Activated CD8-positive, alpha-beta T cell treated with anti-CD3 and anti-CD28 coated beads for 36 hours (primary cell): ENCODE data around the gene PRPH2. TPM values are rescaled to one million over a fixed set of nuclear protein-coding genes. Genes with fewer than 3 reads are reported as not detected.

Experiments
- ATAC-seq: fragments of 200-7000 bp; cut with Tn5 transposase; one replicate; pipeline ENCODE4 v1.10.0; 2021; ENCODE audit warnings: mild to moderate bottlenecking, moderate library complexity
- CTCF ChIA-PET: fragments of 350-600 bp; sonication (Branson Sonifier 250); formaldehyde crosslinking; loops from one replicate; lab custom pipeline; 2021; ENCODE audit warnings: antibody characterized with exemption; lab: Charles Lee
- POLR2A ChIA-PET: fragments of 350-600 bp; sonication (Branson Sonifier 250); formaldehyde crosslinking; loops from one replicate; lab custom pipeline; 2021; ENCODE audit warnings: antibody characterized with exemption; lab: Charles Lee
- DNase-seq: peaks from one replicate; pipeline ENCODE4 v3.0.0-alpha.2; 2020
- H3K27ac Mint-ChIP-seq: one replicate; pipeline ENCODE4 v1.8.0; 2021; ENCODE audit warnings: mild to moderate bottlenecking, mixed read lengths
- H3K27me3 Mint-ChIP-seq: one replicate; pipeline ENCODE4 v1.8.0; 2021; ENCODE audit warnings: mixed read lengths
- H3K36me3 Mint-ChIP-seq: one replicate; pipeline ENCODE4 v1.8.0; 2021; ENCODE audit warnings: low read depth, mixed read lengths
- H3K4me1 Mint-ChIP-seq: one replicate; pipeline ENCODE4 v1.8.0; 2021; ENCODE audit warnings: low read depth, mixed read lengths
- H3K4me3 Mint-ChIP-seq: one replicate; pipeline ENCODE4 v1.8.0; 2021; ENCODE audit warnings: mild to moderate bottlenecking, moderate library complexity, mixed read lengths
- H3K9me3 Mint-ChIP-seq: one replicate; pipeline ENCODE4 v1.8.0; 2021; ENCODE audit warnings: mixed read lengths
- intact Hi-C: fragments of 100-400 bp; cut with micrococcal nuclease; formaldehyde crosslinking; loops from one replicate; pipeline ENCODE4 v1.10.0; 2022
- total RNA-seq, 2 experiments: library from RNA; stranded (reverse); gene quantifications; one replicate each; pipeline ENCODE4 v1.2.3, GENCODE V29; 2021
- TF ChIP-seq, protein P1 (sequence below): fragments of 200-600 bp; IDR thresholded peaks from one replicate; pipeline ENCODE4 v1.8.0; 2022; ENCODE audit warnings: antibody characterized with exemption, mild to moderate bottlenecking

The PRPH2 gene
- total RNA-seq, 2 experiments from 2014 or later = not detected

DNA sequence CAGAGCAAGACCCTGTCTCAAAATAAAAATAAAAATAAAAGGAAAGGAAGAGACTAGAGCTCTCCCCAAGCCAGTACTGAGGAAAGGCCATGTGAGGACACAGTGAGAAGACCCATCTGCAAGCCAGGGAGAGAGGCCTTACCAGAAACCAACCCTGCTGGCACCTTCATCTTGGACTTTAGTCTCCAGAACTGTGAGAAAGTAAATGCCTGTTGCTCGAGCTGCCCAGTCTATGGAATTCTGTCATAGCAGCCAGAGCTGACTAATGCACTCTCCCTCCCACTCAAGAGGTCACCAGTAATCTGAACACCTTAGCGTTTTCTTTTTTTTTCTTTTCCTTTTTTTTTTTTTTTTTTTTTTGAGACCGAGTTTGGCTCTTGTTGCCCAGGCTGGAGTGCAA, 7.3 kb upstream of the PRPH2 start:
- CTCF ChIA-PET = interaction anchor here (1.4 to 2.7 kb wide), 2 partner anchors 19 to 68 kb away, joined by 11 to 14 read pairs; no protein-coding TSS in a partner anchor
- H3K27me3 Mint-ChIP-seq = no peaks in the 10 kb centered on the region
- H3K4me3 Mint-ChIP-seq = no peak overlapping the region
- DNase-seq (no peak), ATAC-seq (no peak)
- peaks cover 16% of the 10 kb centered on the region for H3K4me1 Mint-ChIP-seq
- peaks cover 2% of the 10 kb centered on the region for H3K36me3 Mint-ChIP-seq
- intact Hi-C loops = no loop called here
- no peak overlapping the region for H3K27ac Mint-ChIP-seq
- POLR2A ChIA-PET = interaction anchor here (0.5 to 1.2 kb wide), 3 partner anchors 16 to 105 kb away, joined by 3 to 6 read pairs (median 3); partner anchors contain the start of gene TBCC
- no peaks in the 10 kb centered on the region for H3K9me3 Mint-ChIP-seq
- TF ChIP-seq, protein P1, sequence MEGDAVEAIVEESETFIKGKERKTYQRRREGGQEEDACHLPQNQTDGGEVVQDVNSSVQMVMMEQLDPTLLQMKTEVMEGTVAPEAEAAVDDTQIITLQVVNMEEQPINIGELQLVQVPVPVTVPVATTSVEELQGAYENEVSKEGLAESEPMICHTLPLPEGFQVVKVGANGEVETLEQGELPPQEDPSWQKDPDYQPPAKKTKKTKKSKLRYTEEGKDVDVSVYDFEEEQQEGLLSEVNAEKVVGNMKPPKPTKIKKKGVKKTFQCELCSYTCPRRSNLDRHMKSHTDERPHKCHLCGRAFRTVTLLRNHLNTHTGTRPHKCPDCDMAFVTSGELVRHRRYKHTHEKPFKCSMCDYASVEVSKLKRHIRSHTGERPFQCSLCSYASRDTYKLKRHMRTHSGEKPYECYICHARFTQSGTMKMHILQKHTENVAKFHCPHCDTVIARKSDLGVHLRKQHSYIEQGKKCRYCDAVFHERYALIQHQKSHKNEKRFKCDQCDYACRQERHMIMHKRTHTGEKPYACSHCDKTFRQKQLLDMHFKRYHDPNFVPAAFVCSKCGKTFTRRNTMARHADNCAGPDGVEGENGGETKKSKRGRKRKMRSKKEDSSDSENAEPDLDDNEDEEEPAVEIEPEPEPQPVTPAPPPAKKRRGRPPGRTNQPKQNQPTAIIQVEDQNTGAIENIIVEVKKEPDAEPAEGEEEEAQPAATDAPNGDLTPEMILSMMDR = no peak

DNA sequence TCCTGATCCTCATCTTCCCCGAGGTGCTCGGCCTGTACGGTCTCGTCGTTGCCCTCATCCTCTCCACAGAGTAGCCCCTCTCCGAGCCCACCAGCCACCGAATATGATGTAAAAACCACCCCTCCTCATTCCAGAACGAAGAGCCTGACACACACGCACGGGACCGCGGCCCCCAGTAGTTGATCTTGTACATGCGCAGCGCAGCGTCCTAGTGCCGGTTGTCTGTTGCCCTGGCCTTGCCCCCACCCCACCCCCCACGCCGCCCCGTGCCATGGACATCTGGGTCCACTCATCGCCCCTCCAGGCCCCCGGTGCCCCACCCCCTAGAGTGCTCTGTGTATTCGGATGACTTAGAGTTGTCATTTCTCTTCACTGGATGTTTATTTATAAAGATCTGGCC, 5.2 kb upstream of the PRPH2 start:
- Mint-ChIP-seq H3K36me3 (peaks cover 2% of the 10 kb centered on the region), H3K27me3 (no peaks in the 10 kb centered on the region), H3K27ac (peak overlapping the region; percentile 96), H3K4me1 (peaks cover 16% of the 10 kb centered on the region), H3K9me3 (no peaks in the 10 kb centered on the region), H3K4me3 (peak overlapping the region; percentile 75)
- POLR2A ChIA-PET = interaction anchor here (0.6 to 1.9 kb wide), 8 partner anchors 15 to 164 kb away, joined by 3 to 10 read pairs (median 5); partner anchors contain the start of genes TBCC and UBR2
- DNase-seq = no peak
- intact Hi-C loops = loop anchor here (2.0 kb wide), 1 partner anchor 67 kb away; no protein-coding TSS in a partner anchor
- ATAC-seq = no peak
- TF ChIP-seq, protein P1 = no peak
- CTCF ChIA-PET = interaction anchor here (0.9 to 3.2 kb wide), 12 partner anchors 10 to 246 kb away, joined by 3 to 89 read pairs (median 8); partner anchors contain the start of genes RPL7L1 and TBCC

DNA sequence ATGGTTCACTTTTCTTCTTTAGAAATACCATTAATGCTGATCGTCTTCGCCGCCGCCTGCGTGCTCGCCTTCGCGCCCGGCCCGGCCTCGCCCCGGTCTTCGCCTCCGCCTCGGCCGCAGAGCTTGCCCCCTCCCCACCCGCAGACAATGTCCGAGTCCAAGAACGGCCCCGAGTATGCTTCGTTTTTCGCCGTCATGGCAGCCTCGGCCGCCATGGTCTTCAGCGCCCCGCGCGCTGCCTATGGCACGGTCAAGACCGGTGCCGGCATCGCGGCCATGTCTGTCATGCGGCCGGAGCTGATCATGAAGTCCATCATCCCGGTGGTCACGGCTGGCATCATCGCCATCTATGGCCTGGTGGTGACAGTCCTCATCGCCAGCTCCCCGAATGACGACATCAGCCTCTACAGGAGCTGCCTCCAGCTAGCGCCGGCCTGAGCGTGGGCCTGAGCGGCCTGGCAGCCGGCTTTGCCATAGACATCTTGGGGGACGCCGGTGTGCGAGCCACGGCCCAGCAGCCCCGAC, 4.8 kb upstream of the PRPH2 start:
- Mint-ChIP-seq H3K27ac (peak overlapping the region; percentile 96), H3K4me3 (peak overlapping the region; percentile 75), H3K36me3 (peaks cover 2% of the 10 kb centered on the region), H3K27me3 (no peaks in the 10 kb centered on the region), H3K4me1 (peaks cover 16% of the 10 kb centered on the region), H3K9me3 (no peaks in the 10 kb centered on the region)
- TF ChIP-seq, protein P1 = no peak
- DNase-seq = peak; percentile 10
- ATAC-seq = no peak
- ChIA-PET CTCF (interaction anchor here (0.9 to 3.2 kb wide), 25 partner anchors 10 to 410 kb away, joined by 3 to 89 read pairs (median 6); partner anchors contain the start of genes RPL7L1, TBCC and UBR2), POLR2A (interaction anchor here (0.9 to 1.9 kb wide), 8 partner anchors 16 to 163 kb away, joined by 3 to 10 read pairs (median 5); partner anchors contain the start of genes TBCC and UBR2)
- intact Hi-C loops = loop anchor here (2.0 kb wide), 1 partner anchor 66 kb away; no protein-coding TSS in a partner anchor

DNA sequence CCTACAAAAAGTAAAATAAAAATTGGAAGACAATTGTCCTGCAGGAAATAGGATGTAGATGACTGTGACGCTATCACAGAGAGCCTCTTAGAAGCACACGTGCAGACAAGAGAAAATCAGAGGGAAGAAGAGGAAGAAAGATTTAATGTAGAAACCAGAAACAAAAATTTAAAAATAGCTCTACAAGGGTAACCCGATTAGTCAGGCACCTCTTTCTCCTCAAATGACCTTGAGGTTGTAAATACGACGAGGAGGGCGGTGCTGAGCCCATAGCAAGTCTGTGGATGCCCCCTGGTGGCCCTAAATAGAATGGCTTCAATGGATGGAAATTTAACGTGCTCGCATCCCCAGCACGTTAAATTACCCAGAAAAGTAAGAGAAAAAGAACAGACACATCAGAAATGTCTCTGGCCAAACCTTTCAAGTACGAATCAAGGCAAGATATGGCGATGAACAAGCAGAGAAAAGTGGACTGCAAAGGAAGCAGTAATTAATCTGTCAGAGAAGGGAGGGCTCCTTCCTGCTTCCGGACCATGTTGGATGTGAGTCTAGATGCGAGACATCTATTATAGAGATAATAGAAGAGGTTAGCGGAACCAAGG, 4.2 kb upstream of the PRPH2 start:
- Mint-ChIP-seq H3K36me3 (peaks cover 2% of the 10 kb centered on the region), H3K27me3 (no peaks in the 10 kb centered on the region), H3K27ac (peak overlapping the region; percentile 96), H3K9me3 (no peaks in the 10 kb centered on the region), H3K4me3 (peak overlapping the region; percentile 75), H3K4me1 (peaks cover 16% of the 10 kb centered on the region)
- DNase-seq = peak; percentile 88
- peak; percentile 98 for ATAC-seq
- CTCF ChIA-PET = interaction anchor here (0.7 to 3.2 kb wide), 45 partner anchors 9 to 665 kb away, joined by 3 to 89 read pairs (median 4); partner anchors contain the start of genes RPL7L1, TBCC and UBR2
- POLR2A ChIA-PET = interaction anchor here (0.9 to 1.9 kb wide), 12 partner anchors 16 to 163 kb away, joined by 3 to 10 read pairs (median 5); partner anchors contain the start of genes BICRAL, RPL7L1, TBCC and UBR2
- intact Hi-C loops = loop anchor here (2.0 kb wide), 1 partner anchor 66 kb away; no protein-coding TSS in a partner anchor
- TF ChIP-seq, protein P1 = peak; percentile 94
